HepG2 (cell line): Measurements from ENCODE around the gene SURF1. TPM values are rescaled to one million over a fixed set of nuclear protein-coding genes. Genes with fewer than 3 reads are reported as not detected.

Experiments
- EEA1 ChIP-seq: sonication (generic); formaldehyde crosslinking; IDR thresholded peaks from 2 replicates; pipeline ENCODE4 v1.5.1; 2020; ENCODE audit warnings: mild to moderate bottlenecking, missing genetic modification reagents, borderline replicate concordance
- HOXA7 ChIP-seq: sonication (generic); formaldehyde crosslinking; IDR thresholded peaks from 2 replicates; pipeline ENCODE4 v1.8.1; 2022; ENCODE audit warnings: mild to moderate bottlenecking, missing genetic modification reagents, moderate library complexity
- KDM5A ChIP-seq: fragments of 200-600 bp; sonication (generic); IDR thresholded peaks from 2 replicates; pipeline ENCODE4 v1.7.0; 2018; ENCODE audit warnings: antibody characterized with exemption, mild to moderate bottlenecking, low read length, borderline replicate concordance
- NR3C1 ChIP-seq: sonication (generic); formaldehyde crosslinking; IDR thresholded peaks from 2 replicates; pipeline ENCODE4 v1.4.0; 2020; ENCODE audit warnings: missing genetic modification reagents
- RERE ChIP-seq: IDR thresholded peaks from 2 replicates; pipeline ENCODE4 v1.6.1; 2016; ENCODE audit warnings: low read depth, missing genetic modification reagents, missing compliant biosample characterization
- TCF7 ChIP-seq: sonication (generic); IDR thresholded peaks from 2 replicates; pipeline ENCODE4 v1.6.1; 2016; ENCODE audit warnings: antibody characterized with exemption, low read depth
- TCF7L2 ChIP-seq: IDR thresholded peaks from 2 replicates; pipeline ENCODE4 v1.6.1; 2011; ENCODE audit warnings: mild to moderate bottlenecking, low read depth, low read length, moderate library complexity
- XRCC5 ChIP-seq: fragments of 200-400 bp; formaldehyde crosslinking; optimal IDR thresholded peaks from 2 replicates; pipeline ENCODE3; 2017; ENCODE audit warnings: mild to moderate bottlenecking, low read length
- ZNF180 ChIP-seq: sonication (generic); formaldehyde crosslinking; IDR thresholded peaks from 2 replicates; pipeline ENCODE4 v1.4.0; 2020; ENCODE audit warnings: low read depth, missing genetic modification reagents, borderline replicate concordance
- ZNF747 ChIP-seq: sonication (generic); formaldehyde crosslinking; IDR thresholded peaks from 2 replicates; pipeline ENCODE4 v1.8.1; 2023; ENCODE audit warnings: missing genetic modification reagents, mild to moderate bottlenecking, borderline replicate concordance
- polyA plus RNA-seq, 8 experiments: library from polyadenylated mRNA; depleted of rRNA in 3 of 8; stranded (reverse) in 7 of 8; unstranded in 1 of 8; fragments of >200 nt; fragmentation: Illumina TruSeq in 4 of 8; extraction: Trizol in 4 of 8; gene quantifications; 2 replicates each; pipeline versions ENCODE4 v1.2.1 to v1.2.3, GENCODE V29; 2011 to 2016; ENCODE audit warnings: low read depth in 4 of 8, missing spikeins in 1 of 8, mixed read lengths in 1 of 8; ENCODE audit not compliant: insufficient read depth in 1 of 8
- total RNA-seq, 5 experiments: library from RNA; depleted of rRNA; stranded (reverse); fragments of >200 nt; fragmentation: Illumina TruSeq; extraction: Trizol; gene quantifications; 2 replicates each; pipeline ENCODE4 v1.2.3, GENCODE V29; 2016; ENCODE audit warnings: low read depth in 1 of 5
- TF ChIP-seq, protein P1 (sequence below): sonication (generic); formaldehyde crosslinking; IDR thresholded peaks from 2 replicates; pipeline ENCODE4 v1.9.0; 2021; ENCODE audit warnings: missing genetic modification reagents, borderline replicate concordance
- TF ChIP-seq, protein P2 (sequence below): sonication (generic); formaldehyde crosslinking; IDR thresholded peaks from 2 replicates; pipeline ENCODE4 v1.4.0; 2020; ENCODE audit warnings: missing genetic modification reagents, borderline replicate concordance
- TF ChIP-seq, protein P3 (sequence below): sonication (generic); formaldehyde crosslinking; IDR thresholded peaks from 2 replicates; pipeline ENCODE4 v1.8.0; 2022; ENCODE audit warnings: mild to moderate bottlenecking, missing genetic modification reagents

SURF1 gene
- total and polyA plus RNA-seq, 2 of the 13 experiments (the other 11 are each of a cell fraction or from before 2014, with no cell fraction given), result 17.8 to 40.7 TPM

DNA sequence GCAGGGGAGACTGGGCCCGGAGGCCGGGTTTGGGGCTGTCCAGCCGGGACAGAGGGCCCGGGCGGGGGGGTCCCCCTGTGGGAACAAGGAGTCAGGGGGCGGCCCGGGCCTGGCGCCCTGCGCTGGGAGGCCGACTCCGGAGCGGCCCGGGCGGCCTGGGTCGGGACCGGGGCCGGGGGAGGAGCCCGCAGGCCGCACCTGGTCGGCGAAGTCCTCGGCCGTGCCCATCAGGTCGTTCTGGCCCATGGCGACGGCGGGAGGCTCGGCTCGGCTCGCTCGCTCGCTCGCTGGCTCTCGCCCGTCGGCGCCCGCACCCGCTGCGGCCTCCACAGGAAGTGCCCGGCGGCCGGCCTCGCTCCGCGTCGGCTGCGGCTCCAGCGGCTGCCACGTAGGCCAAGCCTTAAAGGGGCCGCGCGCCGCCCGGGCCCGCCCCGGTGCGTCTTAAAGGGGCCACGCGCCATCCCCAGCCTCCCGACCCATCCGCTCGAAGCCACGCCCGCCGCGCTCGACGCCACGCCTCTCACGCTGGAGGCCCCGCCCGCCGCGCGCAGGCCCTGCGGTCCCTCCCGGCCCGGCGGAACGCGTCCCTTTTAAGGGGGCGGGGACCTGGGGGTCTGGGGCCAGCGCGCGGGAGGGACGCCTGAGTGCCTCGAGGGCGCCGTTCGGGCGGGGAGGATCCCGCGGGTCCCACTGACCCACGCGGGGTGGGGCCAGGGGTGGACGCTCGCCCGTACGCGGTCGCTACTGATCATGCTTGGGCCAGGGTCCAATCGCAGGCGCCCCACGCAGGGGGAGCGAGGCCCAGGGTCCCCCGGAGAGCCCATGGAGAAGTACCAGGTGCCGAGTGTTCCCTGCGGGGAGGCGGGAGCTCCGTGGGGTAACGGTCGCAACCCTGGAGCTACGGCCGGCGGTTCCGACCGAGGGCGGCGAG lies 19.7 kb upstream of the SURF1 start, which contains the start of the genes STKLD1 and SURF4 (continued):
- TF ChIP-seq TCF7 (peak; percentile 29; the same call in 1 of the 2 replicates), TCF7L2 (no peak), EEA1 (CRISPR knock-in tag) (peak; percentile 86; the same call in 1 of the 2 replicates), RERE (no peak), HOXA7 (CRISPR knock-in tag) (no peak), KDM5A (no peak), XRCC5 (no peak), ZNF747 (CRISPR knock-in tag) (0 out of 2 replicates have a peak, but pooled peaks have one; percentile 41), ZNF180 (CRISPR knock-in tag) (no peak), NR3C1 (no peak)
- TF ChIP-seq, protein P1, sequence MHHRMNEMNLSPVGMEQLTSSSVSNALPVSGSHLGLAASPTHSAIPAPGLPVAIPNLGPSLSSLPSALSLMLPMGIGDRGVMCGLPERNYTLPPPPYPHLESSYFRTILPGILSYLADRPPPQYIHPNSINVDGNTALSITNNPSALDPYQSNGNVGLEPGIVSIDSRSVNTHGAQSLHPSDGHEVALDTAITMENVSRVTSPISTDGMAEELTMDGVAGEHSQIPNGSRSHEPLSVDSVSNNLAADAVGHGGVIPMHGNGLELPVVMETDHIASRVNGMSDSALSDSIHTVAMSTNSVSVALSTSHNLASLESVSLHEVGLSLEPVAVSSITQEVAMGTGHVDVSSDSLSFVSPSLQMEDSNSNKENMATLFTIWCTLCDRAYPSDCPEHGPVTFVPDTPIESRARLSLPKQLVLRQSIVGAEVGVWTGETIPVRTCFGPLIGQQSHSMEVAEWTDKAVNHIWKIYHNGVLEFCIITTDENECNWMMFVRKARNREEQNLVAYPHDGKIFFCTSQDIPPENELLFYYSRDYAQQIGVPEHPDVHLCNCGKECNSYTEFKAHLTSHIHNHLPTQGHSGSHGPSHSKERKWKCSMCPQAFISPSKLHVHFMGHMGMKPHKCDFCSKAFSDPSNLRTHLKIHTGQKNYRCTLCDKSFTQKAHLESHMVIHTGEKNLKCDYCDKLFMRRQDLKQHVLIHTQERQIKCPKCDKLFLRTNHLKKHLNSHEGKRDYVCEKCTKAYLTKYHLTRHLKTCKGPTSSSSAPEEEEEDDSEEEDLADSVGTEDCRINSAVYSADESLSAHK, result no peak
- TF ChIP-seq, protein P2, sequence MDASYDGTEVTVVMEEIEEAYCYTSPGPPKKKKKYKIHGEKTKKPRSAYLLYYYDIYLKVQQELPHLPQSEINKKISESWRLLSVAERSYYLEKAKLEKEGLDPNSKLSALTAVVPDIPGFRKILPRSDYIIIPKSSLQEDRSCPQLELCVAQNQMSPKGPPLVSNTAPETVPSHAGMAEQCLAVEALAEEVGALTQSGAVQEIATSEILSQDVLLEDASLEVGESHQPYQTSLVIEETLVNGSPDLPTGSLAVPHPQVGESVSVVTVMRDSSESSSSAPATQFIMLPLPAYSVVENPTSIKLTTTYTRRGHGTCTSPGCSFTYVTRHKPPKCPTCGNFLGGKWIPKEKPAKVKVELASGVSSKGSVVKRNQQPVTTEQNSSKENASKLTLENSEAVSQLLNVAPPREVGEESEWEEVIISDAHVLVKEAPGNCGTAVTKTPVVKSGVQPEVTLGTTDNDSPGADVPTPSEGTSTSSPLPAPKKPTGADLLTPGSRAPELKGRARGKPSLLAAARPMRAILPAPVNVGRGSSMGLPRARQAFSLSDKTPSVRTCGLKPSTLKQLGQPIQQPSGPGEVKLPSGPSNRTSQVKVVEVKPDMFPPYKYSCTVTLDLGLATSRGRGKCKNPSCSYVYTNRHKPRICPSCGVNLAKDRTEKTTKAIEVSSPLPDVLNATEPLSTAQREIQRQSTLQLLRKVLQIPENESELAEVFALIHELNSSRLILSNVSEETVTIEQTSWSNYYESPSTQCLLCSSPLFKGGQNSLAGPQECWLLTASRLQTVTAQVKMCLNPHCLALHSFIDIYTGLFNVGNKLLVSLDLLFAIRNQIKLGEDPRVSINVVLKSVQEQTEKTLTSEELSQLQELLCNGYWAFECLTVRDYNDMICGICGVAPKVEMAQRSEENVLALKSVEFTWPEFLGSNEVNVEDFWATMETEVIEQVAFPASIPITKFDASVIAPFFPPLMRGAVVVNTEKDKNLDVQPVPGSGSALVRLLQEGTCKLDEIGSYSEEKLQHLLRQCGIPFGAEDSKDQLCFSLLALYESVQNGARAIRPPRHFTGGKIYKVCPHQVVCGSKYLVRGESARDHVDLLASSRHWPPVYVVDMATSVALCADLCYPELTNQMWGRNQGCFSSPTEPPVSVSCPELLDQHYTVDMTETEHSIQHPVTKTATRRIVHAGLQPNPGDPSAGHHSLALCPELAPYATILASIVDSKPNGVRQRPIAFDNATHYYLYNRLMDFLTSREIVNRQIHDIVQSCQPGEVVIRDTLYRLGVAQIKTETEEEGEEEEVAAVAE (CRISPR knock-in tag), result no peak
- TF ChIP-seq, protein P3, sequence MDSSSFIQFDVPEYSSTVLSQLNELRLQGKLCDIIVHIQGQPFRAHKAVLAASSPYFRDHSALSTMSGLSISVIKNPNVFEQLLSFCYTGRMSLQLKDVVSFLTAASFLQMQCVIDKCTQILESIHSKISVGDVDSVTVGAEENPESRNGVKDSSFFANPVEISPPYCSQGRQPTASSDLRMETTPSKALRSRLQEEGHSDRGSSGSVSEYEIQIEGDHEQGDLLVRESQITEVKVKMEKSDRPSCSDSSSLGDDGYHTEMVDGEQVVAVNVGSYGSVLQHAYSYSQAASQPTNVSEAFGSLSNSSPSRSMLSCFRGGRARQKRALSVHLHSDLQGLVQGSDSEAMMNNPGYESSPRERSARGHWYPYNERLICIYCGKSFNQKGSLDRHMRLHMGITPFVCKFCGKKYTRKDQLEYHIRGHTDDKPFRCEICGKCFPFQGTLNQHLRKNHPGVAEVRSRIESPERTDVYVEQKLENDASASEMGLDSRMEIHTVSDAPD (CRISPR knock-in tag), result 0 out of 2 replicates have a peak, but pooled peaks have one; percentile 50
